SW480 (cell line): ENCODE results near the gene NTRK3.
A peak's percentile ranks its signal among the peaks of the same experiment; 100 is the strongest.
"Not testable (repeated sequence)": the region's sequence is repeated elsewhere in the genome, so short reads cannot be mapped to it uniquely, and the experiment has no call there.

Experiments
- DNase-seq: peaks from one replicate; pipeline ENCODE4 v3.0.0-alpha.2; 2016; ENCODE audit warnings: low spot score

Gene NTRK3

DNA sequence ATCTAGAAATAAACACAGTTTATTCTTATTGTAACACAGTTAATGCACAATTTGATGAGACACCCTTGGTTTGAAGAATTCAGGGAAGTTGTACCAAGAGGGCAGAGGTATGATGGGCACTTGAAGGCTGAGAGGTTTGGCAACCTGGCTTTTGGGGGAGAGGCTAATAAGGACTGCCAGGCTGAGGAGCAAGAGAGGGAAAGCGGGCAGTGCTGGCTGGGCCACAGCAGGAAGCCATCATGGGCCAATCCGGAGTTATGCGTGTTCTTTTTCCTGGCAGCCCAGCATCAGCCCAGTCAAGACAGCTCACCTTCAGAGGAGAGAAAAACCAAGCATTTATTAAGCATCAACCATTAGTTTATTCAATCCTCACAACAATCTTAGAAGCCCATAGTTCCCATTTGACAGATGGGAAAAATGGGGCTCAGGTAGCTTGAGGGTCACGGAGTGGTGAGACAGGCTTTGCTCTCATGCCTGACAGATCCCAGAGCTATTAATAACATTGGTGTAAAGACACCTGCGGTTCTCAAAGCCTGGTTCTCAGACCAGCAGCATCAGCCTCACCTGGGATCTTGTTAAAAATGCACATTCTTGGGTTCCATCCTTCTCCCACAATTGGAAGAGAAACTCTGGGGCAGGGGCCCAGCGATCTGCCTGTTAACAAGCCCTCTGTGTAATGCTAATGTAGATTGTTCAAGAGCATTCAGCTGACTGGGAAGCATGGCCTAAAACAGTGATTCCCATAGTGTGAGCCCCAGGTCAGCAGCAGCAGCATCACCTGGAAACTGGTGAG, 183.7 kb downstream of the NTRK3 start:
- no peak for DNase-seq

DNA sequence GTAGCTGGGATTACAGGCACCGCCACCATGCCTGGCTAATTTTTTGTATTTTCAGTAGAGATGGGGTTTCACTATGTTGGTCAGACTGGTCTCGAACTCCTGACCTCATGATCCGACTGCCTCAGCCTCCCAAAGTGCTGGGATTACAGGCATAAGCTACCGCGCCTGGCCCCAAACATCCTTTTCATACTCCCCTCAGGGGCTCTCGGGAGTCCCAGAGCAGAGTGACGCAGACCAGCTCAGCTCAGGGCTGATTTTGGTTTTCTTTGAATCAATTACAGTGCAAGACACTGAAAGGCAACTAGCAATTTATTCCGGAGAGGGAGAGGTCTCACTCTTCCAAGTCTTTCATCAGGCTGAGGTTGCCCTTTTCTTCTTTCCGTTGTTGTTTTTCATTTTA, 184.4 kb downstream of the NTRK3 start:
- DNase-seq = not testable (repeated sequence)

DNA sequence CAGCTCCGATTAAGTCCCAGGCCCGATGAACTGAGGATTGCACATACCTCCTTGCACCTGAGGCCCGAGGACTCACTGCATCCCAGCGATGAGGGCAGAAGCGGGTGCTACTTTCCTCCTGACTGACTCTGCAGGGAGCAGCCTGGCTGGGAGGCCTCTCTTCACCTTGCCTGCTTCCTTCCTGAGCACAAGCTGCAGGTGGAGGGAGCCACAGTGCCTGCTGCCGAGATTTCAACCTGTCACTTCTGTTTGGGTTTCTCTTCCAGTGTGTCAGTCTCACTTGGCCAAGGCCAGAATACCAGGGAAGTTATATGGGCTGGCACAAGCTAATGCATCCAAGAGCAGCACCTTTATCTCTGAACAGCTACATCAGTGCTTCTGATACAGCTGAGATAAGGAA, 185.4 kb downstream of the NTRK3 start:
- DNase-seq = no peak

DNA sequence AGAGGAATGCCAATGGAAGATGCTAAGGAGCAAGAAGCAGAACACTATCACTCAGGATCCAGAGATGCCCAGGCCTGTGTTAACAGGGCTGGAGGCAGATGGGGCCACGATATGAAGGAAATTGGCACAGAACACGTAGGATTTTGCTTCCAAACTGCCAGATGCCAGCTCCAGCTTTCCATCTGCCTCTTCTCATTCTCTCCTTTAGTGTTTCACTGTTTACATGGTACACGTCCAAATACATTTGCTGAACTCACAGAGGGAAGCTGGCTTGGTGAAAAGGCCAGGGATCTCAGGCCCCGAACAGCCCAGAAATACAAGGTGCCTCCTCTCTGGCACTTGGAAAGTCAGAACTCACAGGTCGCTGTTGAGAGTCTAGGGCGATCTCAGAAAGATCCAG, 187.0 kb downstream of the NTRK3 start:
- DNase-seq = no peak

DNA sequence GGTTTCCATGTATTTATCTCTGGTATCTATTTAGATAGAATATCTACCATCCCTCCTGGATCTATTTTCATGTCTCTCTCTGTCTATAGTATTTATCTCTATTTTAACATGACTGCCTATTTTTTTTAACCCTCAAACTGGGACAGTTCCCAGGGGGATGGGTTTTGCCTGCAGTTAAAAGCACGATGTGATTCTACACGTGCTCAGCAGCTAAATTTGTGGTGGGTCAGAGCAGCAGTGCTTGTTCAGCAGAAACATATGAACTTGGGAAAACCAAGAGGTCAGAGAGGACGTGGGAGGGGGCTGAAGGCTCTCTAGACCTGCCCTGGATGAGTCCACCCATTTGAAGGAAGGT, 189.2 kb downstream of the NTRK3 start:
- no peak for DNase-seq

DNA sequence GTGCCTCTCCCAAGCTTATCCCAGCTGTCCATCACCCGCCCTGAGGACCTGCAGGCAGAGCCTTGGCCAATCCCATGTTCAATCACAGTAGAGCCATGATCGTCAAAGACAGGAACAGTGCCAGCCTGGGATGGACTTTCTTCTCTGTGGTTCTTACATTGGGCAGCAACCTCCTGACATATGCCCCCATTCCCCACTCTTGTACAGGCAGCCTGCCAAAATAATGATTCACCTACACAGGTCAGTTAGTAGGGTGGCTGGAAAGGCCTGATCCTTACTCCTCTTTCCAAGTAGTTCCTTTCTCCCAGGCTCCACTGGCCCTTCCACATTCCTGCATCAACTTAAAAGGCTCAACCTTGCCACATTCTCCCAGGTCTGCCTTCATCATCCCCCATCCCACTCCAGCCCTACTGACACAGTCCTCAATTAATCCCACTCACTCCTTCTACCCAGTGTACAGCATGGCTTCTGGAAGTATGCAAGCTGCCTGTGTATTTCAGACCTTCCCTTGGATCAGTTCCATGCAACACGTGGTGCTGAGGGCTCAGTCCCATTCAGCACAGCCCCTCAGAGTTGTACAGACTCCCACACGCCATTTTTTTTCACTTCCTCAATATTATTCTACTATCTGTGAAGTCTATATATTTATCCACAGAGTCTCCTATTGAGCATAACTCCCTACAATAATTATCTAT, 189.8 kb downstream of the NTRK3 start:
- DNase-seq = no peak

DNA sequence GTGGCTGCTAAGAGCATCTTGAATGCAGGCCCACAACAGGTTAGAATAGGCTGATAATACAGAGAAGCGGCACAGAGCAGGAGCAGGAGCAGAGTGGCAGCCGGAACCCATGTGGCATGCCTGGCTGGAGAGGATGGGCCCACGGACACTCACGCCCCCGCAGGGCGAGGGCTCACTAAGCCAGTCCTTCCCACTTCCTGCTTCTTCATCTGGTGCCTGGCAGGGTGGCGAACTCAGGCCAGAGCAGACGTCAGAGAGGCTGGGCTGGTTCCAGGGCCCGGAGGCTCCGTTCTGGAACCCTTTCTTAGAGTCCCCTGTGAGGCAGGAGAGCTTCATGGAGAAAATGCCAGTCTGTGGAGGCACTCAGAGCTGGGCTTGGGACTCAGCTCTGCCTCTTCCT, 195.1 kb downstream of the NTRK3 start:
- no peak for DNase-seq

DNA sequence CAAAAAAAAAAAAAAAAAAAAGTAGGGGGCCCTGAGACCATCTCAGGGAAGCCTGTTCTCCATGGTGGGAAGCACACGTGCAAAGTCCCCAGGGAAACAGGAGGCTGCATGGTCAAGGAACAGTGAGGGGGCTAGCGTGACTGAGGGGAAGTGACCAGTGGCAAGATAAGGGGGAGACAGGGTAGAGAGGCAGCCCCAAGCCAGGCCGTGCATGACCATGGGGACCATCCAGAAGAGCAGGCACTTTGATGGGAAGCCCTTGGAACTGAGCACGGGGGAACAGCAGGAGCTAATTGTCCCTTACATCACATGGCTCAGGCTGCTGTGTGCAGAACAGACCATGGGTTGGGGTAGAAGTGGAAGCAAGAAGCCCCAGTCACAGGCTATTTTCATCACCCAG, 196.2 kb downstream of the NTRK3 start:
- DNase-seq = no peak

DNA sequence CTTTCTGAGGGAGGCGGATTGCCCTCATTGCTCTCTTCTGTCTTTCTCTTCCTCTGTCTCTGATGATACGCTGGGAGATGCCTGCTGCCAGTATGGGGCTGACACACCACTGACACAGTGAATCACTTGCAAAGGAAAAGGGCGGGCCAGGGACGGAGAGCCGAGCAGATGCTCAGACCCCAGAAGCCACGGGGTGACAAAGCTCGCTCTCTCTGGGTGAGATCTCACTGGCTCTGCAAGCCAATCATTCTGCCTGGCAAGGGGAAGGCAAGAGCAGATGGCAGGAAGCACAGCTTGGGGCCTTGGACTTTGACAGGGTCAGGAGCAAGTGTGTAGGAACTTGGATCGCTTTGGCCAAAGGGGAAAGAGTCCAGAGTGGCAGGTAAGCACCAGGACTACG, 198.7 kb downstream of the NTRK3 start:
- no peak for DNase-seq

DNA sequence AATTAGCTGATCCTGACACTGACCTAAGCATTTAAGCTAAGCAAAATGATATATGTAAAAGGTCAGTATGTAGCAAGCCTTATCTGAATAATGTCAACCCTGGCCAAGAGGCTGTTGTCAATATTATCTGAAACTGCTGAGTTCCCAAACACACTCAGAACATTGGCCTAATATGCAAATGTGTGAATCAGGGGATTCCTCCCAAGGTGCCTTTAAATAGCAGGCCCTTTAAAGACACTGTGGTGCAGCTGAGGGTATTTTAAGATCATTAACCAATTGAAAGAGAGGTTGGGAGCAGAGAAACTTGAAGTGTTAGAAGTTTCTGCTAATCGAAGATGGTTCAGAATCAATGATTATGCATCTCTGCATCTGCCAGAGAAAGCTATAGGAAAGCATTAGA, 207.0 kb downstream of the NTRK3 start:
- no peak for DNase-seq

DNA sequence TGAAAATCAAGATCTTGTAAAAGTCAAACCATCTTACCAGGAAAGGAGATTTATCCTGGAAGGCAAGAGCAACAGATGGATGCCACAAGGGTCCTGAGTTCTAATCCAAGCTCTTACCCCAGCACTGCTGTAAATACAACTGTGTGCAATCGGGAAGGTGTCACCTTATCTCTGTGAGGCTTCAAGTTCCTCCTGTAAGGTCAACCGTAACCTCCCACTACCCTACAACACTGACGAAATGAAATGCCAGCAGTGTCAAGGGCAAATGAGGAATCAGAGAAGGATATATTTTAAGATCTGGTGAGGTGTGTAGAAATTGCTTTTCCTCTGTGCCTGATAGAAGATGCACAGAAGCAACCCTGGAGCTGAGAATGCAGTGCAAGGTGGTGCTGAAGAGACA, 207.8 kb downstream of the NTRK3 start:
- DNase-seq = no peak

DNA sequence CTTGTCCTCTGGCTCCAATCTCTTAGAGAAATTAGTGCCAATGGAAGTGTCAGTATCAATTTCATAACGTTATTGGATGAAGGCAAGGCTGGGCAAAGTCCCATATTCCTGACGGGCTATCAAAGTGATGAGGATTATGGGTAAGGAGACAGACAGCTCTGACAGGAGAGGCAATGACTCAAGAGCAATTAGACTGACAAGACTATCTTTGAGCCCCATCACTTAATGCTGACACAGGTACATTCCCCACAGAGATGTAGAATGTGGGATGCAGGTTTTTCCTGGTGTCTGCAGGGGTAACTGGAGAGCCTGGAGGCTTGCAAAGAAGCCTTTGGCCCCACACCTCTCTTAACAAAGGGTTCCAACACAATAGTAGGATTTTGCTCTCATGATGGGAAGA, 208.3 kb downstream of the NTRK3 start:
- no peak for DNase-seq

DNA sequence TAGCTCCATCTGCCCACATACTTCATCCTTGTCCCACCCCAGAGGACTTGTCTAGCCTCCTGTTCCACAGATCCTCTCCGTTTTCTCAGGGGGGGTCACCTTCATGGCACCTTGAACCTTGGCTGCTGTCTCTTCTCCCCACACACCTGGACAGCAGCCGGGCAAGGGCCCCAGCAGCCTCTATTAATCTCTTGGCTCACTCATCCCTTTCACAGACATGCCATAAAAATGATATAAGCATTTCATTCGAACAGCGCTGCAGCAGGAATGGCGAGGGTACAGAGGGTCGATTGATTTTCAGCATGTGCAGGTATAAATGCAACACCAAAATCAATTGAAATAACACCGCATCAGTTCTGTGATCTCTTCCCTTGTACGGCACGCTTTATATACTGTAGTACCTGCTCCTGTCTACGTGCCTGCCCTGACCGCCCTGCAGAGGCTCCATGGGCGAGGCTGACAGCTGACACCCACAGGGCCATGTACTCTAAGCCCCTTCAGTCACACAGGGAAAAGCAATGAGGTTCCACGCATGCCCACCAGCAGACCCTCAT, 209.9 kb downstream of the NTRK3 start:
- no peak for DNase-seq

DNA sequence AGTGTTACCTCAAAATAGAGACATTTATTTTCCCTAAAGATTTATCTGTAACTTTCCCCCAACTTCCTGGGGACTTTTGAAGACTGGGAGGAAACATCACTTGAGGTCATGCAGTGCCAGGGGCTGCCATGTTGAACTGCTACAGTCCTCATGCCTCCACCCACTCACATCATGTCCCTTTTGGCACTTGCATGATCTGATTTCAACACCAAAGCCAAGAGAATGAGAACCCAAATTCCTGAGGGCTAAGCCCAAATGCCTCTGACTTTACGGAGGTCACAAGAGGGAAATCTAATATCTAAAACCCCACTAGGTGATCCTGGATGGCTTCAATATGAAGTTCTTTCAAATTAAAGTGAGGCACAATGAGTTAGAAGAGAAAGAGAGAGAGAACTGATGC, 213.1 kb downstream of the NTRK3 start:
- no peak for DNase-seq

DNA sequence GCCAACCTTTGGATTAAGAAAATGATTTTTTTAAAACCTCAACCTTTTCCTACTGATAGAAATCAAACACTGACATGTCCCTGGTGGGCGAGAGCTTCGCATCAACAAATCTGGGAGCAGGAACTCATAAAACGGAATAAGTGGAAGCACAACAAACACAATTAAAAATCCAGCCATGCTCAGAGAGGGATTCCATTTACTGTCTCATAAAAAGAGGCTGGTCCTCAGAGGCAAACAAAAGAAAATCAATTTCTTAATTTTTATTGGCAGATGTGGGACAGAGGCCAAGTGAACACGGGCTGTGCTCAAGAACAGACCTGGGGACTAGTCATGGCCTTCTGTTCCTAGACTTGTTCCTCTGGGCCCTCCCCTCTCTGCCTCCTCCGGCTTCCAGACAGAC, 214.5 kb downstream of the NTRK3 start:
- no peak for DNase-seq

DNA sequence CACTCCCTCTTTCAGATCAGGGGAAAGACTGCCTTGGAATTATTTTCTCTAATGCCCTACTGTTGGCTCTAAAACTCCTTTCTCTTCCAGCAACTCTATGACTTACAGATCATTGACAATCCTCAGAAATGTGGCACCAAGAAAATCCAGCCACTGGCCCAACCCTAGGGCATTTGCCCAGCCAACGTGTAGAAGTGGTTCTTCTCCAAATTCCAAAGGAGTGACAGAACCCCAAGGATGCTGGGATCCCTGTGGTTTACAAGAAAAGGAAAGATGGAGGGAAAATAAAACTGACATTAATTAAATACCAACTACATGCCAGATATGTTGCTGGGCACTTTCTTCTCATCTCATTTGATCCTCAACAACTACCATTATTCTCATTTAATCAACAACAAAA, 216.0 kb downstream of the NTRK3 start:
- no peak for DNase-seq

DNA sequence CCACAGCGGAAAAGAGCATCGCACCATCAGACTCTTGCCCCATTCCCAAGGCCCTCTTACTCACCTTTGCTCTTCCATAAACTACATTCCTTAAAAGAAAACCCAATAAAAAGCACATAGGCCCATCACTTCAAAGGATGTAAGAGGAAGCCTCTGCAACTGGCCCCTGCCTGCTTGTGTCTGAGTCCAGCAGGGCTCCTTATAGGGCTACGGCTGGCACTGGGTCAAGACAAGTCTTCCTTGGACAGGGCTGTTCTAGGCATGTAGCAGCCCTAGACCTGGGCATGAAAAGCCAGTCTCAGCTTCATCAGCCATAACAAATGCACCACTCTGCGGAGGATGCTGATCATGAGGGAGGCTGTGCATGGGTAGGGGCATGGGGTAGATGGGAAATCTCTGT, 218.3 kb downstream of the NTRK3 start:
- DNase-seq = no peak

DNA sequence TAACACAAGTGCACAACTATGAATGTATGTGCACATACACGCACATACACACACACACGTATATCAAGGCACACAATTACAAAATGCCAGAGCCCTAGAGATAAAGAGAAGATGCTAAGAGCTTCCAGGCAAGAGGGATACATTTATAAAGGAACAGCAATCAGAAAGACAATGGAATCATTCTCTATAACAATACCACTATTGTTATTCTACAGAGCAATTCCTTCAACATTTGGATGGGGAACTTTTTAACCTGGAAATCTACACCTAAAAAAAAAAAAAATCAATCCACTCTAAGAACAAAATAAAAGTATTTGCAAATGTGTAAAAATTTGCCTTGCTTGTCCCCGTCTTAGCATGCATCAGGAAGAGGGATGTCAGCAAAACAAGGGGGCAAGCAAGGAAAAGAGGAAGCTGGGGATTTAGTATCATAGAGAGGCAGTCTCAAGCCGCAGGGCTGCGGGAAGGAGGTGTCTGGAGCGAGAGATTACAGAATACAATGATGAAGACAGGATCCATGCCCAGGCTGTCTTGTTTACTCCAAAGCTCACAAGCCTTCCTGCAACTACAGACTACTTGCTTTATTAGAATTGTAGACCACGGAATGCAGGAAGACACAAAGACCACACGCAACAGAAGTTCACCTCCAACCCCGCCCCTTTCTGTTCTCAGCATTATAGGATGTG, 220.2 kb downstream of the NTRK3 start:
- no peak for DNase-seq

DNA sequence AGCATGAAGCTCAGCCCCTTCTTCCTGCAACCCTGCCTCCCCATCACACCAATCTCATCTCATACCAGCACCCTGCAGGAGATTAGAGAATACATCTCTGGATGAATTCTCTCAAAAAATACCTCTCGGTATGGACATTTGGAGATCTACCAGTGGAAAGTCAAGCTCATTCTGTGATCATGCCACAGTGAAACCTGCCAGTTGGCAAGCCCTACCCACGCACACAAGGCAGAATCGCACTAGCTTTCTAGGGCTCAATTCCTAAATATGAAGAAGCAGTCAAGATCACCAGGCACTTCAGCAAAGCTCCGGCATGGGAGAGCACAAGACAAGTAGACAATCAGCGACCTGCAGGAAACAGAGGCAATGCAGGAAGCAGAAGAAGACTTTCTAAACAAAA, 221.2 kb downstream of the NTRK3 start:
- DNase-seq = no peak

DNA sequence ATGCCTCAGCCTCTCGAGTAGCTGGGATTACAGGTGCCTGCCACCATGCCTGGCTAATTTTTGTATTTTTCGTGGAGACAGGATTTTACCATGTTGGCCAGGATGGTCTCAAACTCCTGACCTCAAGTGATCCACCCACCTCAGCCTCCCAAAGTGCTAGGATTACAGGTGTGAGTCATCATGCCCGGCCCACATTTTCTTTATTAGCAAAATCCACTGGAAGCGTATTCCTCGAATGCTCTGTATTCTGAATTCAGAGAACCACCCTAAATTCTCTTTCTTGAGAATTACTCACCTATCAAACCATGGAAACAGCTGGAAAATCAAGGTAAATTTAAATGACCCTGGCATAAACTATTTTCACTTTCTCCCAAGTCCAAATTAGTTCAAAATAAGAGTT, 223.1 kb downstream of the NTRK3 start:
- DNase-seq = not testable (repeated sequence)

DNA sequence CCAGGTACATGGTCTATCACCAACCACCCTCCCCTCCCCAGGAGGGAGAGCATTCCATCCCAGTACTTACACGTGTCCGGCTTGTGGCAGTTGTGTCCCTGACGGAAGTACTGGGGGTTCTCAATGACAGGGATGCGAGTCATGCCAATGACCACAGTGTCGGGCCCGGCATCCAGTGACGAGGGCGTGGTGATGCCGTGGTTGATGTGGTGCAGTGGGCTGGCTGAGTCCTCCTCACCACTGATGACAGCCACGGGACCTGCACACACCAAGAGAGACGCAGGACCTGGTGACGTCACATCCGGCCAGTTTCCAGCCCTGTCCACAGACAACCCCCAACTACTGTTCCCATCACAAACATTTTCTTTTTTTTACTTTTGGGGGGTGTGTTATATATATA, 223.8 kb downstream of the NTRK3 start:
- peak; percentile 12 for DNase-seq

DNA sequence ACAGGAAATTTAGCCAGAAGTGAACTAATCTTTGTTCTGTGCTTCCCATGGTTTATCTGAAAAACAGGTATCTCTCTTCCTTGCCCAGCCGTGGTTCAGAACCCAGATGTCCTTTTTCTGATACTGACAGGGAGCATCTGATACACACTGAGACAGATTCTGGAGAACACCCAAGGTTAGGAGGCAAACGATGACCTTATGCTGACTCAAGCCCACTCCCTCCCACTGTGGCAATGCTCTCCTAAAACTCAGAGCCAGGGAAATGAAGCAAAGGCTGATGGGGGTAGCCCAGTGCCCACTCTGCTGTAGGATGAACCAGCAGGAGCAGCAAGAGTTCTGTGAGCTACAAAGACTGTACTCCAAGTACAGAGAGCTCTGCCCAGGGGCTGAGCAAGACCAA, 225.1 kb downstream of the NTRK3 start:
- DNase-seq = no peak

DNA sequence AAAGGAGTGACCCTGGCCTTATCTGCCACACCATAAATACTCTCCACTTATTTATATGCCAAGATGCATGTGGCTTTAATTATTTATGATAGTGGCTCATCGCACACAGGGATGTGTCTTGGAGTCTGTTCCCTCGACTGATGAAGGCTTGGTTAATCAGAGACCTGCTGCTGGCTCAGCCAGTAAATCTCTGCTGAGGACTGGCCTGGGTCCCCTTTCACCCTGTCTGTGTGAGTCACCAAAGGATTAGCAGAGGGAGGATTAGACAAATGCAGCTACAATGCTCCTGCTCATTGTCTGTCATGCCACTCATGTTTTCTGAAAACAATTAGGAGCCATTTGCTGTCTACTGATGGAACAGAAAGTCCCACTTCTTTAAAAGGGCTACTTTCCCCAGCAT, 226.8 kb downstream of the NTRK3 start:
- no peak for DNase-seq
